Measurements from ENCODE around the gene GFRA3. TPM values are rescaled to one million over a fixed set of nuclear protein-coding genes. Genes with fewer than 3 reads are reported as not detected.
A peak's percentile ranks its signal among the peaks of the same experiment; 100 is the strongest.

Gene GFRA3
- polyA plus RNA-seq, 2 of the 4 experiments (the other 2 are of a cell fraction), result 0.04 to 0.08 TPM

GRCh38 chr5:138287246-138287645, 12.8 kb upstream of the GFRA3 start (continued):
- TF ChIP-seq CHD2 (IDR thresholded peaks at IDR 0.05; ENCODE audit: low read length, partially characterized antibody) (no peak), POLR2A (IDR thresholded peaks at IDR 0.05; ENCODE audit: low read length) (no peak)

DNA sequence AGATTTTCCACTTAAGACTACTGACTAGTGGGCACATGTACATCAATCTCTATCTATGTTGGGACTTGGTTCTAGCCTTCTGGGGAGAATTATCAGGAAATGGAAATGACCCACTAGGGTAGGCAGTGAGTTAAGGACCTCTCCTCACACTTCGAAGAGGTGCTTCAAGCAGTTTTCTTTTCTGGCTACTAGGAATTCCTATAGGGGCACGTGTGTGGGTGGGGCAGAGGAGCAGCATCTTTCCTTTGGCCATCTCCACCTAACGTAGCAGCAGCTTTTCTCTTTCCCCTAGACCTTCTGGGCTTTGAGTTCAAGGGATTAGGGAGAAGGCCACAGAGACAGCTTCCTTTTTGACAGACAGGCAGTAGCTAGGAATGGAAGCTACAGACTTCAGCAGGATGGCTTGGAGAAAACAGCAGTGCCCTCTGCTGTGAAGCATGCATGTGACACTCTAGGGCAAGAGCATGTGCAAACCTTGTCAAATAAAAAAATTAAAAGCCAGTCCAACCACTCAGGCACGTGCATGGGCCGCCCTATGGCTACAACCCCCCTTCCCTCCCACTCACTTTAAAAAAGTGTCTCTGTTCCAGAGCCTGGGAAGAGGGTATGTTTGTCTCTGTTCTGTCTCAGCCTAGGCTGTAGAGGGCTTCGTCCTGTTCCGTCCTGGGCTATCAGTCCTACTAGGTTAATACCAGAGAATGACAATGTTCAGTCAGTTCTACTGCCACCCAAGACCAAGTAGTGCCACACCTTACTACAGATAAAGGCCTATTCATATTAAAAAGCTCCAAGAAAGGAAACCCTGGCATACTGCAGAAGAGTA, 8.7 kb upstream of the GFRA3 start:
- POLR2A ChIA-PET, result interaction anchor here (1.0 to 1.5 kb wide), 2 partner anchors 70 to 104 kb away, joined by 4 read pairs; partner anchors contain the start of genes CDC23 and KIF20A
- Histone ChIP-seq H3K9me3 (no peaks in the 10 kb centered on the region), H3K4me1 (peaks cover 9% of the 10 kb centered on the region; the same call in 2 of the 3 replicates), H3K4me2 (no peak overlapping the region), H3K27ac (no peak overlapping the region), H3K4me3 (no peak overlapping the region)
- CTCF ChIA-PET, result interaction anchor here (0.6 to 4.6 kb wide), 24 partner anchors 8 to 114 kb away, joined by 3 to 86 read pairs (median 6); partner anchors contain the start of genes BRD8, CDC23, GFRA3 and KDM3B
- TF ChIP-seq CTCF (IDR thresholded peaks at IDR 0.05) (peak; percentile 61), BCL3 (IDR thresholded peaks at IDR 0.05) (no peak), MYC (IDR thresholded peaks at IDR 0.05; ENCODE audit: borderline replicate concordance, low read length) (no peak), CEBPB (IDR thresholded peaks at IDR 0.05) (no peak), POLR2A (IDR thresholded peaks at IDR 0.05; ENCODE audit: low read length) (no peak), BHLHE40 (IDR thresholded peaks at IDR 0.05; ENCODE audit: low read depth, low read length) (peak; percentile 70; the same call in 1 of the 2 replicates), RNF2 (IDR thresholded peaks at IDR 0.05; ENCODE audit: borderline replicate concordance, low read depth) (no peak), CBX8 (IDR thresholded peaks at IDR 0.05) (no peak), SMC3 (IDR thresholded peaks at IDR 0.05) (peak; percentile 69), RAD21 (conservative IDR thresholded peaks at IDR 0.05 in 1 of 2, IDR thresholded peaks at IDR 0.05 in 1 of 2) (peak; percentile 65 to 79)
- peak; percentile 97 to 98 for ATAC-seq
- WGBS (ENCODE audit: missing lambda C conversion rate), result 72% methylated on average over 7 of the region's 7 CpGs
- FAIRE-seq, result no peak
- peak; percentile 44 to 76 for DNase-seq (ENCODE audit: low read depth in 1 of 2, low spot score in 1 of 2)

GRCh38 chr5:138280915-138281314, 6.5 kb upstream of the GFRA3 start:
- Histone ChIP-seq H3K4me3 (no peak overlapping the region), H3K9me3 (no peaks in the 10 kb centered on the region), H3K4me1 (no peaks in the 10 kb centered on the region), H3K4me2 (no peak overlapping the region), H3K27ac (no peak overlapping the region)
- ATAC-seq, result no peak
- TF ChIP-seq EHF (CRISPR knock-in tag; IDR thresholded peaks at IDR 0.05), result no peak
- TF ChIP-seq HOXA7 (CRISPR knock-in tag; IDR thresholded peaks at IDR 0.05), result no peak
- TF ChIP-seq, protein P1, sequence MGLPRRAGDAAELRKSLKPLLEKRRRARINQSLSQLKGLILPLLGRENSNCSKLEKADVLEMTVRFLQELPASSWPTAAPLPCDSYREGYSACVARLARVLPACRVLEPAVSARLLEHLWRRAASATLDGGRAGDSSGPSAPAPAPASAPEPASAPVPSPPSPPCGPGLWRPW (IDR thresholded peaks at IDR 0.05), result no peak
- TF ChIP-seq ZSCAN20 (CRISPR knock-in tag; IDR thresholded peaks at IDR 0.05), result no peak
- no peak for TF ChIP-seq PBX3 (IDR thresholded peaks at IDR 0.05)
- TF ChIP-seq KDM1A (IDR thresholded peaks at IDR 0.05; ENCODE audit: low read depth), result no peak
- no peak for TF ChIP-seq CTCF (IDR thresholded peaks at IDR 0.05)
- no peak for TF ChIP-seq KDM5A (IDR thresholded peaks at IDR 0.05)
- ChIA-PET CTCF (interaction anchor here (0.9 to 4.6 kb wide), 7 partner anchors 39 to 147 kb away, joined by 3 to 41 read pairs (median 4); partner anchors contain the start of genes BRD8 and KIF20A), POLR2A (no interaction called here)
- no peak for DNase-seq (ENCODE audit: low read depth in 1 of 2, low spot score in 1 of 2)
- FAIRE-seq, result no peak
